Measurements from ENCODE around the gene TOP3A.

DNA sequence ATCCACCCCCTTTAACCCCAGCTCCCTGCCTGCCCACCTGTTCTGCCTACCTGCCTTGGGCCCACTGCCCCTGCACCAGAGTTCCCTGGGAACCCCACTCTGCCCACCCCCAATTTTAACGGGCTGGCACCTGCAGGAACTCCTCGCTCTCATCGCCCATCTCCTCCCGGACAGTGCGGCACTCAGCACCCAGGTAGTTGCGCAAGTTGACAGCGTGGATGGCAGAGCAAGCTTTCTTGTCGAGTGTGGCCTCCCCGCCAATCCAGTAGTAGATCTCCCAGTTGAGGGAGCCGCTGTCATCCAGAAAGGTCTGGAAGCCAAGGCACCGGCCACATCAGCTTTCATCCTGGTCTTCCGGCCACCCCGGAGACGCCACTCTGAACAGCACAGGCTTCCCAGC lies 64.1 kb downstream of the TOP3A start:
- TF ChIP-seq, protein P1, sequence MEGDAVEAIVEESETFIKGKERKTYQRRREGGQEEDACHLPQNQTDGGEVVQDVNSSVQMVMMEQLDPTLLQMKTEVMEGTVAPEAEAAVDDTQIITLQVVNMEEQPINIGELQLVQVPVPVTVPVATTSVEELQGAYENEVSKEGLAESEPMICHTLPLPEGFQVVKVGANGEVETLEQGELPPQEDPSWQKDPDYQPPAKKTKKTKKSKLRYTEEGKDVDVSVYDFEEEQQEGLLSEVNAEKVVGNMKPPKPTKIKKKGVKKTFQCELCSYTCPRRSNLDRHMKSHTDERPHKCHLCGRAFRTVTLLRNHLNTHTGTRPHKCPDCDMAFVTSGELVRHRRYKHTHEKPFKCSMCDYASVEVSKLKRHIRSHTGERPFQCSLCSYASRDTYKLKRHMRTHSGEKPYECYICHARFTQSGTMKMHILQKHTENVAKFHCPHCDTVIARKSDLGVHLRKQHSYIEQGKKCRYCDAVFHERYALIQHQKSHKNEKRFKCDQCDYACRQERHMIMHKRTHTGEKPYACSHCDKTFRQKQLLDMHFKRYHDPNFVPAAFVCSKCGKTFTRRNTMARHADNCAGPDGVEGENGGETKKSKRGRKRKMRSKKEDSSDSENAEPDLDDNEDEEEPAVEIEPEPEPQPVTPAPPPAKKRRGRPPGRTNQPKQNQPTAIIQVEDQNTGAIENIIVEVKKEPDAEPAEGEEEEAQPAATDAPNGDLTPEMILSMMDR (IDR thresholded peaks at IDR 0.05) = no peak
- no peak for TF ChIP-seq POLR2A (IDR thresholded peaks at IDR 0.05)
- no peak for TF ChIP-seq EP300 (IDR thresholded peaks at IDR 0.05; ENCODE audit: low read depth)

Measured in transverse colon (tissue), 3 donors.